ENCODE measurements around the gene GUCA1A.
"Not testable (repeated sequence)": the region's sequence is repeated elsewhere in the genome, so short reads cannot be mapped to it uniquely, and the experiment has no call there.

Gene GUCA1A

DNA sequence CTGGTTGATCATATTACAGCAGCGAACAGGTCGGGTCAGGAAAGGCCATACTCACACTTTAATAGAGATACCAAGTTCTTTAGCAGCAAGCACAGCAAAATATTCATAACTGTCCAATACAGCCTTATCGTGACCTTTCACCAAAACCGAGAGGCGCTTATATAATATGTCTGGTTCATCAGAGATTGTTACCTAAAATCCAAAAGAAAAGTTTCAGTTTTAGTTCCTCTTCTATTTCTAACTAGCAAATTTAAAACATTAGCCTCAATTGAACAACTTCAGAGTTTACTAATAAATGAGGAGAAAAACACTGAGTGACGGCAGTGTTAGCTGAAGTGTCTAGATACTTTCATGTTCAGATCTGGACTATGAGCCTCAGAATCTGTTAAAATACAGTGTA, 38.6 kb downstream of the GUCA1A start:
- DNase-seq: no peak

DNA sequence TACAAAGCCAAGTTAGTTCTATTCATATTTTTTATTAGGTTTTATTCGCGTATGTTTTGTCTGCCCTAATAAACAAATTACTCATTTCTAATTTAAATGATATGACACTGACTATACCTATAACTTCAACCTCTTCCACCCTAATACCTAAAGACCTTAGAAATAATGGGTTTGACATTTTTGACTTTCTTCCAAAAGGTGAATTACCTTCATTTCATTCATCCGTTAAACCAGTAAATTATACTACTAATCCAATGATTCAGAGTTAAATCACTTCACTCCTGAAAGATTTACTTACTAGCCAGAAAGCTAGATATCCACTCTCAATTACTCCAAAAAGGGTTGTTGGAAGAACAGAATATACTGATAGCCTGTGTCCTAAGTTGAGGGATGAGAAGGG, 39.3 kb downstream of the GUCA1A start:
- no peak for DNase-seq

DNA sequence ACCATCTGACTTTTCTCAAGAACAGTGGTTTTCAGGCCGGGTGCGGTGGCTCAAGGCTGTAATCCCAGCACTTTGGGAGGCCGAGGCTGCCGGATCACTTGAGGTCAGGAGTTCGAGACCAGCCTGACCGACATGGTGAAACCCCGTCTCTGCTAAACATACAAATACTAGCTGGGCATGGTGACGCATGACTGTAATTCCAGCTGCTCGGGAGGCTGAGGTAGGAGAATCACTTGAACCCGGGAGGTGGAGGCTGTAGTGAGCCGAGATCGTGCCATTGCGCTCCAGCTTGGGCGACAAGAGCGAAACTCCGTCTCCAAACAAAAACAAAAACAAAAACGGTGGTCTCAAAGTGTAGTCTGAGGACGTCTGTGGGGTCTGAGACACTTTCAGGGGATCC, 43.3 kb downstream of the GUCA1A start:
- DNase-seq: not testable (repeated sequence)

DNA sequence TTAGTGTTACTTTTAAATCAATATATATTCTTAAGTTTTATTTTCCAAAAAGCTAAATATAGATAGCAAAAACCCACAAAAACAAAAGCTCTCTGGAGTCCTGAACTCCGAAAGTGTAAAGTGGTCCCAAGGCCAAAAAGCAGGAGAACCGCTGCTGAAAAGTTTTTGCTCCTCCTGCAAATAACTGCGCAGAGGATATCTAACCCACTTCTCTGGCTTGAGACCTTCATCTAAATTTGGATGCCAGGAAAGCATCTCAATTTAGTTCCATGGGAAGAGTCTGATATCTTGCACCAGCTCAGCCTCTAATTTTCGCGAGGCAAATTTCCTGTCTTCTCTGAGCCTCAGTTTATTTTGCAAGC, 44.0 kb downstream of the GUCA1A start:
- DNase-seq: no peak

DNA sequence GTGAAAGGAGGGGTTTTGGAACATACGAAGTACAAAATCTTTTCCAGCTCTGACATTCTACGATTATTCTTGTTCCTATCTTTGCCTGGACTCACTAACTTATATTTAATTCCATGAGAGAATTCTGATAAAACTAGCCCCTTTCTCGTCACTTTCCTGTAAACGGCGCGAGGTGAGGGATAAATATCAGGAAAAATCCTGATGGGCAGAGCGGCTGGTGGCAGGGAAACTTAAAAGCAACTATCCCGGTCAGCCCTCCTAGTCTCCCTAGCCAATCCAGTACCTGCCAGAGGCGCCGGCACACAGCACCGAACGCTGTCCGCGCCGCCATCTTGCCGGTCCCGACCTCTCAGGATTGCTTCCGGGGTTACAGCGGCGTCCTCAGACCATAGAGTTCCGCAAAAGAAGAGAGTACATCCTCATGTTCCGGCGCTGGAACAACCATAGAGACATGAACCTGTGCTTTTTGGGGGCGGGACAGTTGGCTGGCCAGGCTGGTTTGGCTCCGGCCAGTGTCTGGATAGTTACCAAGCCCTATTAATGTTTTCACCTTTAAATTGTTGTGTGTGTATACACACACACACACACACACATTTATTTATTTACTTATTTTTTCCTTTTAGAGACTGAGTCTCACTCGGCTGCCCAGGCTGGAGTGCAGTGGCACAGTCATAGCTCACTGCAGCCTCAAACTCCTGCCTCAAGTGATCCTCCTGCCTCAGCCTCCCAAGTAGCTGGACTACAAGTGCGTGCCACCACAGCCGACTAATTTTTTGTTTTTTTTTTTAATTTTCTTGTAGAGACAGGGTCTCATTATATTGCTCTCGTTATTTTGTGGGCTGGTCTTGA, 44.6 kb downstream of the GUCA1A start, which contains the start of gene MRPS10:
Gene MRPS10 (minus strand): TSS at position 343 of the 849 bp plus-strand sequence. CDS start 12 bp downstream, at position 331.
- DNase-seq: peak; percentile 93

DNA sequence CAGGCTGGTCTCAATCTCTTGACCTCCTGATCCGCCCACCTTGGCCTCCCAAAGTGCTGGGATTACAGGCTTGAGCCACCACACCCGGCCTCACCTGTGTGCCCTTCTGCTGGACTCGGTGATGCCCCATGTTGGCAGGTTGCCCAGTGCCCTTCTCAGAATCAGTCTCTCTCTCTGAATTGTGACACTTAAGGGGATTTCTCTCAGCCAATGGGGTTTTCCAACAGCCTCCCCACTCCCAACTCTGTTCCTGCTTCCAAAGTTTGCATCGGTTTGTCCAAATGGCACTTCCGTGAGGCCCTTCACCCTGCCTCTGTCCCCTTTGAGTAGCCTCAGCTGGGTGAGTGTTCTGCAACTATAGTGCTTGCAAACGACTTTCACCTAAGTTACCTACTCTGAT, 47.6 kb downstream of the GUCA1A start:
- no peak for DNase-seq

DNA sequence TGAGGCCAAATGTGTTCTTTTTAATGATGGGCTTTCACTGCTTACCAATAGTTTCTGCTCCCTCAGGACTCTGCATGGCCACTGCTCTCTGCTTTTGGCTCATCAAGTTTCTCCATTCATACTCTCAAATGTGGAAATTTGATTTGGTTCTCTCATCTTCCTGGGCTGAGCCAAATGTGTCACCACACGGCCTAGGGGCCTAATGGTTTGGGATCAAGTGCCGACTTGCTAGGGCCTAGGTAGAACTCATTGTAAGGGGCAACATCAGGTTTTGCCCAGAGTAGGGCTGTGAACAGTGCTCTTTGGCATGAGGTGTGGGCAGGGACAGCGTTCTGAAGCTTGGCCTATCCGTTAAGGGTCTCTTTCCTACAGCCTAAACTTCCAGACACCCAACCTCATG, 48.4 kb downstream of the GUCA1A start:
- no peak for DNase-seq

DNA sequence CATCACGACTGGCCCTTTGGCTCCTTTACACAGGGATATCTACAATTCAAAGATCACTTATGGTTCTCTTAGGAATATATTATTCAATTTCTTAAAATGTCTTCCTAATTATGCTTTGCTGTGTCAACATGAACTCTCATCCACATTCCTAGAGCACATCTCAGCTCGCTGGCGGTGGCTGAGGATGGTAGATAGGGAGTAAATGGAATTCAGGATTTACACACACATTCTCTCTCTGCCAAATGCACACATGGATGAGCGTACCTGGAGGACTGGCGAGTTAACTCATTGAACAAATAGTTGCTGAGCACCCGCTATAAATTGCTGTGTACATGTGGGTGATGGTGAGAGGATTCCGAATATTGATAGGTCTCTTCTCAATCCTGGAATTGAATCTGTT, 49.3 kb downstream of the GUCA1A start:
- DNase-seq: no peak

DNA sequence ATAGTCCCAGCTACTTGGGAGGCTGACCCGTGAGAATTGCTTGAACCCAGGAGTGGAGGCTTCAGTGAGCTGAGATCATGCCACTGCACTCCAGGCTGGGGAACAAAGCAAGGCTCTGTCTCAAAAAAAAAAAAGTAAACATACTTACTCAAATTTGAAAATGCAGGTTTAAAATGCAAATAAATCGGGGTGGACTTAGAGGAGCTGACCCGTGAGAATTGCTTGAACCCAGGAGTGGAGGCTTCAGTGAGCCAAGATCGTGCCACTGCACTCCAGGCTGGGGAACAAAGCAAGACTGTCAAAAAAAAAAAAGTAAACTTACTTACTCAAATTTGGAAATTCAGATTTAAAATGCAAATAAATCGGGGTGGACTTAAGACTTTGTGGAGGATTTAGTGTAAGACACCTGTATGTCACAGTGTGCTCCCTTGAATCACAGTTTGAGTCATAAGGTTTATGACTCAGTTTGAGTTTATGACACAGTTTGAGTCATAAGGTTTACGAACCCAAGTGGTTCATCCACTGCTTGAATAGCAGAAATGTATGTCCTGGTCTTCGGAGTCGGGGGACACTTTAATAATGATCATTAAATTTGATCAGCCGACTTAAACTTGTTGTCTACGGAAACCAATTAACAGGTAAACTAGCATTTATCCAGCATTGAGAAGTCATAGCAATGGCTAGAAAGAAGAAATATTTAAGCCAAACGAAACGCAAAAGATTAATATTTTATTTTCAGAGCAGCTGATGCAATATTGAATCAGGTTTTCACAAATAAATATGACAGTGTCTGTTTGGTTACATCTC, 51.3 kb downstream of the GUCA1A start:
- no peak for DNase-seq

DNA sequence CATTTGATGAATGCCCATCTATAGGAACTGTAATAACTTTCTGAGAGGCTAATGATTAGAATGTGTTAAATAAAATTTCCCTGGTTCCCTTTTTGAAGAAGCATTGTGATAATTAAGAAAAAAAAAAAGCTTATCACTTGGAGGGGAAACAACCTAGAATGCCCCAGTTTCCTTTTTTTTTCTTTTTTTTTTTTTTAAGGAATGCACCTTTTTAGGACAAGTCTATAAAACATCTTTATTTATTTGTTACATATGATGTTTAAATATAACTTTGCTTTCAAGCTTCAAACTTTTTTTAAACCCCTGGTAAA, 51.8 kb downstream of the GUCA1A start:
- no peak for DNase-seq

DNA sequence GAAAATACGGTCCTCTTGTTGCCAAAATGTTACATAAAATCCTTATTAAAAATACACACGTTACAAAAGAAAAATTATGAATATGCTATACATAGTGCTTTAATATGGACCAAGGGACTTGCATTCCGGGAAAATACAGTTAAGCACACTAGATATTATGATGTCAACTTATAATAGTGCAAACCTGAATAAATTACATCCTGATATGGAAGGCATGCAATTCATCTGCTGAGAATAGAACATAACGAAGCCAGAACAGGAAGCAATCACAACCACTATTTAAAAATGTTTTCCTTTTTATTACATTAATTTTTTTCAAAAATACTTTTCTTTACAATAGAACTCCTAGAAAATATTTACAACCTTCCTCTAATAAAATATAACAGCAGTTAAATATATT, 52.3 kb downstream of the GUCA1A start:
- DNase-seq: no peak

DNA sequence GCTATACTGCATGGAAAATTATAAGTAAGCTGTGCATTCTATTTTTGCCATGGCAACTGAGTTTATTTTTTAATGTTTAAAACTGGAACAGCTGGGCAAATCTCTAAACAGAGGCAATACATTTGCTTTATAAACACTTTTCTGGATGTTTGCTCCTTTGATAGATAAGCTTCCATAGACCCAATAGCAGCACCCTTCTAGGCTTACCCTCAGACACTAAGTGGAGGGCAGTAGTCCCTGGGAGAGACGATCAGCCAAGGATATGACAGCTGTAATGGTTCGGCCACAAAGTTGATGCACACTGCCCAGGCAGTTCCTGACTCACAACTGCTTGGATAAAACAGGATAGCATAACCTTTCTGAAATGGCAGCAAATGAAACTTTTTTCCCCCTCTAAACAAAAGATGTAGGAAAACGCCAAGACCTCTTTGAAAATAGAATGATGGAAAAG, 53.0 kb downstream of the GUCA1A start:
- DNase-seq: no peak

DNA sequence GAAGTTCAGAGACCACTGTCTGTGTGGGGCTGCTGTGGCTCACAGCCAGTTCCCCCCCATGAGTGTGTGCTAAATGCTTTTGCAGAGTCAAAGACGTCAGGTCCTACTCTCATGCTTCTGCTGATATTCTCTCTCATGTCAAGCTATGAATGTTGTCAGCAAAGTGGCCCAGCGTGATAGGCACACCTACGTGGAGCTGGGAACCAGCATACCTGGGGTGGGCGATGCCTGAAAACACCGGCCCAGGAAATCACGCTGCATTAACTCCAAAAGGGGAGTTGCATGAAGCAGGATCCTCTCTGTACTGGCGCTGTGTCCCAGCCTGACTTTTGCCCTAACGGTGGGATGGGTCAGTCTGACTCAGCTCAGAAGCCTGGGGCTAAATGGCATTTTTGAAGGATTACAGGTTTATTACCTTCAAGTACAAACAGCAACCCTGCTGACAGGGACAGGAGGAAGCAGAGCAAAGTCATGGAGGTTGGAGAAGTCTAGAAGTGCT, 53.5 kb downstream of the GUCA1A start:
- DNase-seq: no peak

DNA sequence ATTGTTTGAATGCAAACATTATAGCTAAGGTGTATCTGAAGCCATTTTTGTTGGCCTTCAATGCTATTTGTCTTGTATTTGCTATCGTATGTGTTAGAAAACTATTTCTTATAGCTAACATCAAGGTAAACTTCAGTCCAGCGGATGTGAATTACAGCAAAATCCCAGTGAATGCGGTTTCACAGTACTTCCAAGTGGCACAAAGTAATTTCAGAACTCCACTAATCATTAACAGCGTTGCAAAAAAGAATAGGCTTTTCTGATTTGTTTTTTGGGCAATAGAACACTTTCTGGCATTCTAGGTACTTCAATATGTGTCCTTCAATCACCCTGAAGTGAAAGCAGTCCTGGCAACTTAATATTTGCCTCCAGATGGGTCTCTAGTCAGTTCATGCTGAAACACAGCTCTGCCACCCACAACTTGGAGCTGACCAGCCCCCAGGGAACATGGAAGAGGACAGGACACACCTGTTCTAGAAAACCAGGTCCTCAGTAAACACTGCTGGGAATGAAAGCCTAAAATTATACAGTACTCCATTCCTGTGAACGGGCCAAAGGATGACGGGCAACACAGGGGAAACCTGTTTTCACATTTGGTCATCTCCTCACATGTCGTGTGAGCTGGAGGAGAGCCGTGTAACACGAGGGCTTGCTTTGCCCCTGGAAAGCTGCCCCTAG, 54.1 kb downstream of the GUCA1A start:
- DNase-seq: no peak

DNA sequence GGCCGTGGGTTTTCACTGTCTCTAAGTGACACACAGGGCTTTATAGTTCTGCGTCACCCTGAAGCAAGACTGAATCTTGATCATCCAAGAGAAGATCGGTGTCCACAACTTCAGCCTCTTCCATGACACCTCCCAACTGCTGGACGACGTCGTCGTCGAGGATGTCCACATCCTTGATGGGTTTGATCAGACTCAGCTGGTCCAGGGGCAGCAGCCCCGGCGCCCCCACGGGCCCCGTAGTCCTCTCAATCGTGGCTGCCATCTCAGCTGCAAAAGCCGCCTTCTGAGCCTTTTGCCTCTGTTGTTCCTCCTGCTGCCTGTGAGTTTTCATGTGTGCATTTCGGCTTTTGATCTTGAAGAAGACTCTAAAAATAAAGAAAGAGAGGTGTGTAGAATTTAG, 55.1 kb downstream of the GUCA1A start:
- no peak for DNase-seq
